ENCODE results near the gene AATF. TPM values are rescaled to one million over a fixed set of nuclear protein-coding genes. Genes with fewer than 3 reads are reported as not detected.

AATF gene
- total RNA-seq, 2 experiments from 2014 or later, result 58.9 to 69.8 TPM

GRCh38 chr17:36921095-36921851 is 27.5 kb upstream of the AATF start:
- no peak overlapping the region for H3K4me3 Mint-ChIP-seq
- no peaks in the 10 kb centered on the region for H3K36me3 Mint-ChIP-seq (ENCODE audit: low read depth)
- CTCF ChIA-PET, result interaction anchor here (0.7 to 1.1 kb wide), 2 partner anchors 26 to 40 kb away, joined by 3 read pairs; no protein-coding TSS in a partner anchor
- DNase-seq, result peak; percentile 79
- intact Hi-C loops (cut with micrococcal nuclease), result loop anchor here (2.0 to 5.0 kb wide), 2 partner anchors 28 to 69 kb away; partner anchors contain the start of gene AATF
- H3K9me3 Mint-ChIP-seq, result no peaks in the 10 kb centered on the region
- peaks cover 21% of the 10 kb centered on the region for H3K4me1 Mint-ChIP-seq (ENCODE audit: low read depth)
- peaks cover 35% of the 10 kb centered on the region for H3K27me3 Mint-ChIP-seq (ENCODE audit: low read depth)
- peak overlapping the region; percentile 54 for H3K27ac Mint-ChIP-seq

- Mint-ChIP-seq H3K4me1 (ENCODE audit: low read depth) (peaks cover 21% of the 10 kb centered on the region), H3K27me3 (ENCODE audit: low read depth) (peaks cover 35% of the 10 kb centered on the region), H3K9me3 (no peaks in the 10 kb centered on the region), H3K36me3 (ENCODE audit: low read depth) (no peaks in the 10 kb centered on the region), H3K4me3 (no peak overlapping the region), H3K27ac (no peak overlapping the region)
- DNase-seq, result no peak
- CTCF ChIA-PET, result interaction anchor here (0.7 to 1.1 kb wide), 2 partner anchors 25 to 298 kb away, joined by 3 read pairs; no protein-coding TSS in a partner anchor
- intact Hi-C loops (cut with micrococcal nuclease), result loop anchor here (5.0 kb wide), 1 partner anchor 70 kb away; no protein-coding TSS in a partner anchor
Observed at GRCh38 chr17:36922175-36922574, 26.6 kb upstream of the AATF start.

- DNase-seq, result no peak
- H3K4me1 Mint-ChIP-seq (ENCODE audit: low read depth), result peaks cover 27% of the 10 kb centered on the region
- no peaks in the 10 kb centered on the region for H3K9me3 Mint-ChIP-seq
- H3K27ac Mint-ChIP-seq, result no peak overlapping the region
- CTCF ChIA-PET, result no interaction called here
- no peaks in the 10 kb centered on the region for H3K36me3 Mint-ChIP-seq (ENCODE audit: low read depth)
- intact Hi-C loops (cut with micrococcal nuclease), result loop anchor here (5.0 kb wide), 1 partner anchor 72 kb away; no protein-coding TSS in a partner anchor
- no peak overlapping the region for H3K4me3 Mint-ChIP-seq
- H3K27me3 Mint-ChIP-seq (ENCODE audit: low read depth), result peaks cover 48% of the 10 kb centered on the region
Observed at GRCh38 chr17:36923814-36924221, 24.9 kb upstream of the AATF start.

GRCh38 chr17:36926226-36926625 is 22.5 kb upstream of the AATF start:
- H3K4me1 Mint-ChIP-seq (ENCODE audit: low read depth), result peaks cover 19% of the 10 kb centered on the region
- no peak for DNase-seq
- intact Hi-C loops (cut with micrococcal nuclease), result no loop called here
- H3K36me3 Mint-ChIP-seq (ENCODE audit: low read depth), result no peaks in the 10 kb centered on the region
- no peak overlapping the region for H3K4me3 Mint-ChIP-seq
- CTCF ChIA-PET, result no interaction called here
- H3K27me3 Mint-ChIP-seq (ENCODE audit: low read depth), result peaks cover 59% of the 10 kb centered on the region
- H3K9me3 Mint-ChIP-seq, result no peaks in the 10 kb centered on the region
- no peak overlapping the region for H3K27ac Mint-ChIP-seq

GRCh38 chr17:36926701-36927100 is 22.1 kb upstream of the AATF start:
- no peaks in the 10 kb centered on the region for H3K9me3 Mint-ChIP-seq
- no peak overlapping the region for H3K4me3 Mint-ChIP-seq
- H3K27ac Mint-ChIP-seq, result no peak overlapping the region
- CTCF ChIA-PET, result no interaction called here
- peaks cover 14% of the 10 kb centered on the region for H3K4me1 Mint-ChIP-seq (ENCODE audit: low read depth)
- intact Hi-C loops (cut with micrococcal nuclease), result no loop called here
- H3K27me3 Mint-ChIP-seq (ENCODE audit: low read depth), result peaks cover 64% of the 10 kb centered on the region
- no peak for DNase-seq
- H3K36me3 Mint-ChIP-seq (ENCODE audit: low read depth), result no peaks in the 10 kb centered on the region

GRCh38 chr17:36928471-36929345 is 20.0 kb upstream of the AATF start:
- Mint-ChIP-seq H3K4me1 (ENCODE audit: low read depth) (peaks cover 31% of the 10 kb centered on the region), H3K4me3 (no peak overlapping the region), H3K36me3 (ENCODE audit: low read depth) (no peaks in the 10 kb centered on the region), H3K27me3 (ENCODE audit: low read depth) (peaks cover 79% of the 10 kb centered on the region), H3K27ac (no peak overlapping the region), H3K9me3 (no peaks in the 10 kb centered on the region)
- intact Hi-C loops (cut with micrococcal nuclease), result no loop called here
- no peak for DNase-seq
- CTCF ChIA-PET, result interaction anchor here (0.6 kb wide), 1 partner anchor 75 kb away, joined by 4 read pairs; no protein-coding TSS in a partner anchor

GRCh38 chr17:36929851-36930582 is 18.7 kb upstream of the AATF start:
- no peak for DNase-seq
- Mint-ChIP-seq H3K4me1 (ENCODE audit: low read depth) (peaks cover 39% of the 10 kb centered on the region), H3K9me3 (no peaks in the 10 kb centered on the region), H3K27ac (no peak overlapping the region), H3K36me3 (ENCODE audit: low read depth) (no peaks in the 10 kb centered on the region), H3K4me3 (no peak overlapping the region), H3K27me3 (ENCODE audit: low read depth) (peaks cover 82% of the 10 kb centered on the region)
- CTCF ChIA-PET, result no interaction called here
- intact Hi-C loops (cut with micrococcal nuclease), result loop anchor here (10.0 kb wide), 1 partner anchor 815 kb away; the partner anchor contains the start of gene HNF1B

- Mint-ChIP-seq H3K27ac (no peak overlapping the region), H3K36me3 (ENCODE audit: low read depth) (no peaks in the 10 kb centered on the region), H3K4me1 (ENCODE audit: low read depth) (peaks cover 44% of the 10 kb centered on the region), H3K27me3 (ENCODE audit: low read depth) (peaks cover 82% of the 10 kb centered on the region), H3K9me3 (no peaks in the 10 kb centered on the region), H3K4me3 (no peak overlapping the region)
- CTCF ChIA-PET, result no interaction called here
- intact Hi-C loops (cut with micrococcal nuclease), result loop anchor here (10.0 kb wide), 1 partner anchor 814 kb away; the partner anchor contains the start of gene HNF1B
- no peak for DNase-seq
Observed at GRCh38 chr17:36930583-36930900, 18.2 kb upstream of the AATF start.

- CTCF ChIA-PET, result interaction anchor here (1.0 kb wide), 1 partner anchor 14 kb away, joined by 3 read pairs; no protein-coding TSS in a partner anchor
- peak overlapping the region; percentile 24 for H3K27ac Mint-ChIP-seq
- DNase-seq, result no peak
- peaks cover 82% of the 10 kb centered on the region for H3K27me3 Mint-ChIP-seq (ENCODE audit: low read depth)
- no peaks in the 10 kb centered on the region for H3K9me3 Mint-ChIP-seq
- H3K4me3 Mint-ChIP-seq, result no peak overlapping the region
- H3K4me1 Mint-ChIP-seq (ENCODE audit: low read depth), result peaks cover 51% of the 10 kb centered on the region
- no peaks in the 10 kb centered on the region for H3K36me3 Mint-ChIP-seq (ENCODE audit: low read depth)
- intact Hi-C loops (cut with micrococcal nuclease), result loop anchor here (10.0 kb wide), 1 partner anchor 814 kb away; the partner anchor contains the start of gene HNF1B
Observed at GRCh38 chr17:36931096-36931696, 17.6 kb upstream of the AATF start.

GRCh38 chr17:36931697-36932382 is 16.9 kb upstream of the AATF start:
- CTCF ChIA-PET, result interaction anchor here (1.0 kb wide), 1 partner anchor 13 kb away, joined by 3 read pairs; no protein-coding TSS in a partner anchor
- DNase-seq, result no peak
- intact Hi-C loops (cut with micrococcal nuclease), result loop anchor here (10.0 kb wide), 1 partner anchor 813 kb away; the partner anchor contains the start of gene HNF1B

GRCh38 chr17:36932383-36932693 is 16.4 kb upstream of the AATF start:
- H3K4me1 Mint-ChIP-seq (ENCODE audit: low read depth), result peaks cover 60% of the 10 kb centered on the region

More at GRCh38 chr17:36931697-36932382, 16.9 kb upstream of the AATF start:
- H3K9me3 Mint-ChIP-seq, result no peaks in the 10 kb centered on the region
- no peak overlapping the region for H3K27ac Mint-ChIP-seq
- peaks cover 55% of the 10 kb centered on the region for H3K4me1 Mint-ChIP-seq (ENCODE audit: low read depth)
- peaks cover 86% of the 10 kb centered on the region for H3K27me3 Mint-ChIP-seq (ENCODE audit: low read depth)
- no peaks in the 10 kb centered on the region for H3K36me3 Mint-ChIP-seq (ENCODE audit: low read depth)
- H3K4me3 Mint-ChIP-seq, result peak overlapping the region; percentile 45

More at GRCh38 chr17:36932383-36932693, 16.4 kb upstream of the AATF start:
- no peak for DNase-seq
- peaks cover 90% of the 10 kb centered on the region for H3K27me3 Mint-ChIP-seq (ENCODE audit: low read depth)
- no peak overlapping the region for H3K27ac Mint-ChIP-seq
- H3K36me3 Mint-ChIP-seq (ENCODE audit: low read depth), result no peaks in the 10 kb centered on the region
- H3K4me3 Mint-ChIP-seq, result peak overlapping the region; percentile 45
- CTCF ChIA-PET, result interaction anchor here (1.0 kb wide), 1 partner anchor 12 kb away, joined by 3 read pairs; no protein-coding TSS in a partner anchor
- no peaks in the 10 kb centered on the region for H3K9me3 Mint-ChIP-seq
- intact Hi-C loops (cut with micrococcal nuclease), result loop anchor here (10.0 kb wide), 1 partner anchor 812 kb away; the partner anchor contains the start of gene HNF1B
